NOMO-1 (cell line): ENCODE measurements around the gene RB1.
A peak's percentile ranks its signal among the peaks of the same experiment; 100 is the strongest.
"Not testable (repeated sequence)": the region's sequence is repeated elsewhere in the genome, so short reads cannot be mapped to it uniquely, and the experiment has no call there.

Source experiments
- DNase-seq, 2 experiments: peaks; one replicate each; lab custom pipeline; 2025; ENCODE audit not compliant: unreplicated experiment in 2 of 2; lab: John Stamatoyannopoulos, UW

The RB1 gene

DNA sequence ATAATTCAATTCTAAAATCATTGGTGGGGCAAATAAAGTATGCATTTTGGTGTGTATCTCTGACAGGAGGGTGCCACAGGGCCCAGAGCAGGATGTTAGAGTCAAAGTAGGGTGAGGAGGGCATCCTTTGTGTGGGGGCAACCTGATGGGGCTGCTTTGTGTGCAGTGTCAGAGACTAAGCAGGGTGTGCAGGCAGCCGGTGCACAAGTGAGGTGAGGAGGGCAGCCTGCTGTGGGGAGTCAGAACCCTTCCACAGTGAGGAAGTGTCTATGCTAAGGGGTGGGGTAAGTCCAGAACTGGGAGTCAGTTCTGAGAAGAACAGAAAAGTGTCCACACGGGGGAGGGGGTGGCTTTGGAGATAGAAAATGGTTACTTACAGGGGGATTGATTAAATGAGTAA is 40.7 kb downstream of the RB1 start:
- DNase-seq, result no peak

DNA sequence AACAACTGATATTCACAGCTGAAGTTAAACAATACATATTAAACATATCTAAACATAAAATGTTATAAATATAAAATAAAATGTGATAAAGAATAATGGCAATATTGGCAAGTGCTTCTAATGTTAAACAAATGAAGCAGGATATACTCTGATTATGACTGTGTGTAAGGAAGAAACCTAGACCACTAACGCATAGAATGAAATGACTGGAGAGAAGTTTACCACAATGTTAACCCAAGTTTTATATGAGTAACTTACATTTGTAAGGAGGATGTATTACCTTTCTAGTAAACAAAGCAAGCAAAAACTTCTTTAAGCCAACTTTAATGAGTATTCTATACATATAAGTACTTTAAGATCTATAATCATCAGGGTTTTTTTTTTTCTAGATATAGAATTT is 43.0 kb downstream of the RB1 start:
- no peak for DNase-seq

DNA sequence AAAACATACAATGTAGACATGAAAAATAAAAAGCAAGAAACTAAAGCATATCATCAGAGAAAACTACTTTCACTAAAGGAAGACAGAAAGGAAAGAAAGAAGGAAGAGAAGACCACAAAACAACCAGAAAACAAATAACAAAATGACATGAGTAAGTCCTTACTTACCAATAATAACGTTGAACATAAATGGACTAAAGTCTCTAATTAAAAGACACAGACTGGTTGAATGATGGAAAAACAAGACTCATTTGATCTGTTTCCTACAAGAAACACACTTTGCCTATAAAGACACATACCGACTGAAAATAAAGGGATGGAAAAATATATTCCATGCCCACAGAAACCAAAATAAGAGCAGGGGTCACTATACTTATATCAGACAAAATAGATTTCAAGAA is 46.0 kb downstream of the RB1 start:
- DNase-seq, result no peak

DNA sequence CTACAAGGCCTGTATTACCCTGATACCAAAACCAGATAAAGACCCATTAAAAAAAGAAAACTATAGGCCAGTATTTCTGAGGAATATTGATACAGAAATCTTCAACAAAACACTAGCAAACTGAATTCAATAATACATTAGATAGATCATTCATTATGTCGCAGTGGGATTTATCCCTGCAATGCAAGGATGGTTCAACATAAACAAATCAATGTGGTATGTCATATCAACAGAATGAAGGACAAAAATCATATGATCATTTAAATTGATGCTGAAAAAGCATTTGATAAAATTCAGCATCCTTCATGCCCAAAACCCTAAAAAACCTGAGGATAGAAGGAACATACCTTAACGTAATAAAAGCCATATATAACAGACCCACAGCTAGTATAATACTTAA is 50.0 kb downstream of the RB1 start:
- no peak for DNase-seq

DNA sequence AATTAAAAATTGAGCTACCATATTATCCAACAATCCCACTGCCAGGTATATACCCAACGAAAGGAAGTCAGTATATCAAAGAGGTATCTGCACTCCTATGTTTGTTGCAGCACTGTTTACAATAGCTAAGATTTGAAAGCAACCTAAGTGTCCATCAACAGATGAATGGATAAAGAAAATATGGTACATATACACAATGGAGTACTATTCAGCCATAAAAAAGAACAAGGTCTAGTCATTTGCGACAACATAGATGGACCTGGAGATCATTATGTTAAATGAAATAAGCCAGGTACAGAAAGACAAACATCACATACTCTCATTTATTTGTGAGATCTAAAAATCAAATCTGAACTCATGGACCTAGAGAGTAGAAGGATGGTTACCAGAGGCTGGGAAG is 52.0 kb downstream of the RB1 start:
- DNase-seq, result not testable (repeated sequence)

DNA sequence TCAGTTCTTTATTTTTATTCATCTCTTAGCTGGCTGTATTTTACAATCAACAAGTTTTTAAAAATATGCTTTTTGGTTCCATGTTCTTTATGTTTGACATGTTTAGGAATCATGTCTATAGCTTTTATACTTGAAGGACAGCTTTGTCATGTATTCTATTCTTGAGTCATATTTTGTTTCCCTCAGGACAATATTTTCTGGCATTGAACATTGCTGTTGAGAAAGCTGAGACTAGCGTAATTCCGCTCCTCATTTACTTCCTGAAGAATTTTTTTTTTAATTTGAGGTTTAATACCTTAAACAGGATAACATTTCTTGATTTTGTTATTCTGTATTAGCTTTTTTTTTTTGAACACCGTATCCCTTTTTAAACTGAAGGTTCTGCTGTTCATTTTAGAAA is 53.2 kb downstream of the RB1 start:
- no peak for DNase-seq

DNA sequence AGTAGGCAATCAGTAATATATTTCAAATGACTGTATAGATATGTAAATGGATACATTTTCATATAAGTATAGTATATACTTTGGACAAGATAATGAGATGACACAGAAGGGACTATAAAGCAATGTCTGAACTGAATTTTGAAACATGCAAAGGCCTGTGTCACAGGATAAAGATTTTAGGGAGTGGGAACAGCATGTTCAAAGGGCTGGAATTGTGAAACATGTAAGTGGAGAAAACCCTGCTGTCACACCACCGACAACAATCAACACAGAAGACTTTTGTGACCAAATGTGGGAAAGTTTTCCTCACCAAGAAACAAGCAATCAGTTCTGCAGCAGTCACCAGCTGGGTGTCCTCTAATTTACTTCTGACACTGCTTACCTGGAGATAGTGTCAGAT is 66.4 kb downstream of the RB1 start:
- DNase-seq, result no peak

DNA sequence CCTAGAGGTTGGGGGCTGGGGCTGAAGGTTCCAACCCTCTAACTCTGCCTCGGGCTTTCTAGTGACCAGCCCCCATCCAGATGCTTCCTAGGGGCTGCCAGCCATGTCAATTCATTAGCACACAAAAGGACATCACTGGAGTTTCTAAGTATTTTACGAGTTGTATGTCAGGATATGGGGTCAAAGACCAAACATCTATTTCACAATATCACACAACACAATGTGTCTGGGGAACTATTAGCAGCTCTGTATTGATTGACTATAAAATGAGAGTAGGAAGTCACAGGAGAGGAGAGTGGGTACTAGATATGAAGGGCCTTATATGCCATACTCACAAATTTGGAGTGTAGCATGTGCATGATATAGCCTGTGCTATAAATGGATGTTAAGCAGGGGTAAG is 67.3 kb downstream of the RB1 start:
- no peak for DNase-seq

DNA sequence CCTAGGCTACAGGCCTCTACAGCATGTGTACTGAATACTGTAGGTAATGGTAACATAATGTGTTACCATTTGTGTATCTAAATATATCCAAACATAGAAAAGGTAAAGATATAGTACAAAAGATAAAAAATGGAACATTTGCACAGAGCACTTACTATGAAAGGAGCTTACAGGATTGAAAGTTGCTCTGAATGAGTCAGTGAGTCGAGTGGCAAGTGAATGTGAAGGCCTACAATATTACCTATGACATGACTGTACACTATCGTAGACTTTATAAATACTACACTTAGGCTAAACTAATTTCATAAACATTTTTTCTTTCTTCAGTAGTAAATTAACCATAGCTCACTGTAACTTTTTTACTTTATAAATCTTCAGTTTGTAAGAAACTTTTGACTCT is 74.3 kb downstream of the RB1 start:
- no peak for DNase-seq

DNA sequence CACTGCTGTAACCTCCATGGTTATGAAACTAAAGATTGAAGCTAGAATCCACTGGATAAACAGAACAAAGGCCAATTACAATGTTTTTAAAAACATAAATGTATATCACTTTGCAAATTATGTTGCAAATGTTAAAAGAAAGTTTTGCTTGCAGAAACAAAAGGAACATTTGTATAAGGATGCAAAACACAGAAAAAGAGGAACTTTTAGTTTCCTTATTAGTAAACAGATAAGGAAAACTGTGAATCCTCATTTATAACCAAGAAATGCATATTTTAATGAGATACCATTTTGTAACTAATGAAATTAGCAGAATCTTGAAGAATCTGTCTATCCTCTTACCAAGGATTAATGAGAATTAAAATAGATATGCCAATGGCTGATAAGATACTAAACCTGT is 77.0 kb downstream of the RB1 start:
- peak in 1 of 2 experiments; percentile 9 for DNase-seq

DNA sequence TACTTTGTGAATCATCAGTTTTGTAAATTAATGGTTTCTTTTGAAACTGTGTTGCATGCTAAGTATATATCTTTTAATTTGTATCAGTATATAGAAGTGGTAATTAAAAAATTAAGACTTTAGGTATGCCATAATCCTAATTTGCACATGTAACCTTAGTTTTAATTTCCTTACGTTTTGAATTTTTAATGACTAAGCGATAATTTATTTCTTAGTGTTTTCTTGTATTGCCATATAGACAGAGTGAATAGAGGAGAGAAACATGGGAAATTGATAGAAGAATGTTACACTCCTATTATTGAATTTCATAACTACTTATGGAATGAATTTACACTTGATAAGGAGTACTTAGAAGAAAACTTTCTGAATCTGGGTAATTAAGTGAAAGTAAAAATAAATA is 79.8 kb downstream of the RB1 start:
- DNase-seq, result no peak

DNA sequence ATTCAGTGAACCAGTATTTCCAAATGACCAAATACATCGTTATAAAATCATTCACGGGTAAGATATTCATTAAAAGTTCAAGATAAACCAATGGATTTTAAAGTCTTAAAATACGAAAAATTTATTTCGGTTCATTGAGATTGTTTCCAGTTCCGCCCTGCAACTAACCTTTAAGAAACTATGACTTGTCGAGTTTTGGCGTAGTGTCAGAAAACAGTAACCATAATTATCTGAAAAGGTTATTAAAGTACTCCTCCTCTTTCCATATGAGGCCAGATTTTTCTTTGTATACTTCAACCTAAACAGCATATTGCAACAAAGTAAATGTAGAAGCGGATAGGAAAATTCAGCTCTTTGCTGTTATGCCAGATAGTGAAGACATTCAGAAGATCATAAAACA is 83.3 kb downstream of the RB1 start:
- DNase-seq, result no peak

DNA sequence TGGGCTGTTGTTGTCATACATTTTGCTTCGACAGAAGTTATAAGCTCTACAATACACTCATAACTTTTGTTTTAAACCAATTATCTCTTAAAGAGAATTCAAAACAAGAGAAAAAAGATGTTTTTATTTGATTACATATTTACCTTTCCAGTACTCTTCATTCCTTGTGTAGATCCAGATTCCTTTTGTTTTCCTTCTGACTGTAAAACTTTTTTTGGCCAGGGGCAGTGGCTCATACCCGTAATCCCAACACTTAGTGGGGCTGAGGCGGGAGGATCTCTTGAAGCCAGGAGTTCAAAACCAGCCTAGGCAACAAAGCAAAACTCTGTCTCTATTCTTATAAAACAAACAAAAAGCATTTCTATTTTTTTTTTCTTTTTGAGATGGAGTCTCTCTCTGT is 87.7 kb downstream of the RB1 start:
- no peak for DNase-seq

DNA sequence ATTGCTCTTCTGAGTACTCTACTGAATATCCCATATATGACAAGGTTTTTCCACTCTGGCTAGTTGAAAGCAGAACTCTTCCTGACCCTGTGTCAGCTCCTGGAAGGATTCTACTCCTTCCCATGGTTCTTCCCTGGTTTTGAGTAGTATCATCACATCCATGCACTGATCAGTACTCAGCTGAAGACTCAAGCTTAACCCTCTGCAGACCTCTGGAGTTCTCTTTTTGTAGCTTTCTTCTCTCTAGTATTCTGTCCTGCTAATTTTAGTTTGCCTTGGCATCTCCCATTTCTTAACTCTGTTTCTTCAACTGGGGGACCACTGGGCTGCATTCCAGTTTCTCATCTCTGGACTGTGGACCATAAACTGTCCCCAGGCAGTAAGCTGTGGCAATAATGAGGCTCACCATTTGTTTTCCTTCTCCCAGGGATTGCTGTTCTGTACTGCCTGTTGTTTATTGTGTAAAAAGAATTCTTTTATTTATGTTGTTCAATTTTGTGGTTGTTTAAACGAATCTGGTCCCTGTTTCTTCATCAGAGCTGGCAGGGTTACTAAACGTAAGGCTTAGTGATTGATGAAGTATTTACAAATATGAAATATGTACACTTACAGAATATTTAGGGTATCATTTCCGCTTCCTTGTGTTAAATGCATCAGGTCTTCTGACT is 89.6 kb downstream of the RB1 start:
- DNase-seq, result no peak

DNA sequence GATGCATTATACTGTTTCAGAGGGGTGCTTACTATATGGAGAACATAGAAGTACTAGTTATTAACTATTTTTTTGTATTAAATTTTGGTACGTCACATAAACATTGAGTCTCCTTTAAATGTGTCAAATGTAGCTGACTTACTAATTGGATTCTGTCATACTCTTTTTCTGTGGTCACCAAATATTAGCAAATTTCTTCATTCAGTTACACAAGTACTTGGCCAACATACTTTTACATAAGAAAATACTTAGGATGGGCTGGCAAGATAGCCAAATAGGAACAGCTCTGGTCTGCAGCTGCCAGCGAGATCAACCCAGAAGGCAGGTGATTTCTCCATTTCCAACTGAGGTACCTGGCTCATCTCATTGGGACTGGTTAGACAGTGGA is 90.1 kb downstream of the RB1 start:
- DNase-seq, result no peak

DNA sequence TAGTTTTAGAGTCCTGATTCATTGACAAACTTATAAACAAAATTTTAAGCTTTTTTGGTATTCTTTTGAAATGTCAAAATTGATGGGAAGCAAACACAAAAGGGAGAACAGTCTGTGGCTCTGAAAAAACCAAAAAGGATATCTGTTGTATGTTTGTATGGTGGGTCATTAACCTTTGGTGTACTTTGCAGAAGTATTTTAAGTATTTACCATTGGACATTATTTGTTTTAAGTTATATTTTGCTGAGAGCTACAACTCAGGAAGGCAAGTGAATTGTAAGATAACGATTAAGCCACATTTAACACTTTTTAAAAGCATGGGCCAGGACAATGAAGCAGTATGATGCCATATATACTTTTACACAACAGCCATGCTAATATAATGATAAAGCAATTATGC is 94.2 kb downstream of the RB1 start:
- DNase-seq, result no peak

DNA sequence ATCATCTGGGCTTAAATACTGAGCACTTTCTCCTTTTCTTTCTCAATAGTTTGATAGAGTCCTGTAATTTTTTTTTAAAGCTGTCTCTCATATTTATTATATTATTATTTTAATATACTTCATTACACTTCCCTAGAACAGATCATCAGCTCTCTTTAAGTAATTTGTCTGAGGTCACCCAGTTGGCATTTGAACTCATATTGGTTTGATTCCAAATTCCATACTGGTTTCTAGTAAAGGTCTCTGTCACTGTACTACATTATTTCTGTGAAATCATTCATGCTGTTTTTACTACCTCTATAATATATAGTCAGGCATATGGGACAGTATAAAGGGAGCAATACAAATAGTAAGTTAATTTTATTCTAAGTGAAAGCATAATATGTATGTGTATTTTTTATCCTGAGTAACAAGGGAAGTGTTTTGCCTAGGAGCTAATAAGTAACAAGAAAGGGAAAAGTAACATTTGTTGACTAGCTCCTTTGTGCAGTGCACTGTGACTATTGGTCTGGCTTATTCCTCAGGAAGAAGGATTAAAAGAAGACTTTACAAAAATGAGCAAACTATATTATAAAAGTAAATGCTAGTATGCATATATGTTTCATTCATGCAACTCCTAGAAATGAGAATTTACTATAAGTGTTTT is 95.0 kb downstream of the RB1 start:
- DNase-seq, result no peak

DNA sequence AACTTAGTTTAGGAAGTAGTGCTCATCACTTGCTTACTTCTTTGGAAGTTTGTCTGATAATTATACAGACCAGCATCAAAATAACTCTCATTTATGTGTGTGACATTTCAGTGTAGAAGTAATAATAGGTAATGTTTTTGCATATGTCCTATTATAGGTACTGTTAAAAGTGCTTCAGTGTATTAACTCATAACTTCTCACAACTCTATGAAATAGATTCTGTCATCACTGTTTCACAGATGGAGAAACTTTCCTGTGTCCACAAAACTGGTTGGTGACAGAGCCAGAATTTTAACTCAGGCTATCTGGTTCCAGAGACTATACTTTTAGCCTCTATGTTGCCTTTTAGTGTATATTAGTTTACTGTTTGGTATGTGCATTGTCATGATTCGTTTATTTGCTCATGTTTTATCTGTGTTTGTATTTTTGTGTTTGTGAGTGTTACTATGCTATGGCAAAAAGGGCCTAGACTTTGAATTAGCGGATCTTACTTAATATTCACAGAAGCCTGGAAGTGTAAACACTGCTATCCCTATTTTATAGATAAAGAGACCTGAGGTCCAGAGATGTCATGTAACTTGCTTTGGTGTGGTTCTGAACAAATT is 96.6 kb downstream of the RB1 start:
- no peak for DNase-seq

DNA sequence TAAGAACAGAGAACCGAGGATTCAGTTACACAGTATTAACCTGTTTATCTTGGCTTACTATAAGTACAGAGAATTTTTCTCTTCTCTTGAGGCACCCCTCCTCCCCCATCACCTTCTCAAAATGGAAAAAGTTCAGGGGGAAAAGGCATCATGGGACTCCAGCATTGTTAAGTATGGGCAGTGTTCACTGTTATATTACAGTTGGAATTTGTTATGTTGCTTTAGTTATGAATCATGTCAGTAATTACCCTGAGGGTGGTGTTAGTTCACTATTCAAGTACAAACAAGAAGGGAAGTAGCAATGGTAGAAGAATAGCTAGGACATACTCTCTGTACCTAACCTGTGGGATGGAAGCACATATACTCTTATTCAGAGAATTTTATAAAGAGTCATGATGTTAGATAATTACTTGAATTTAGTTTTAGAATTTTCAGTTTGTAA is 97.3 kb downstream of the RB1 start:
- DNase-seq, result peak; percentile 56 to 87

DNA sequence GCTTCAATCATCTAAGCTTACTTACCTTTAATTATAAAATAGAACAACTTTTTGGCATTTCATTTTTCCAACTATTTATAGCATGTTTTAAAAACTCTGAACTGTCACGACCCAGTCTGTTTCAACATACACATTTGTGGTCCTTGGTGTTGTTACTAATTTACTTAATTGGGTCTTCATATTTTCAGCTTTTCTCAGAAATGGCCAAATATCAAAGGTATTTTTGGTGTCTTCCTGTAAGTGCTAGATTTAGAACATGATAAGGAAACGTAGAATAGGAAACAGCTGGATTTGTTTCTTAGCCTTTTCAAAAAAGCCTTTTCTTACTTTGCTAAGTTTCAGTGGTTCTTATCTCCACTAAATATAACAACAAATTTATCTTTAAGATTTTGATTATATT is 97.9 kb downstream of the RB1 start:
- DNase-seq, result peak; percentile 48 to 66

DNA sequence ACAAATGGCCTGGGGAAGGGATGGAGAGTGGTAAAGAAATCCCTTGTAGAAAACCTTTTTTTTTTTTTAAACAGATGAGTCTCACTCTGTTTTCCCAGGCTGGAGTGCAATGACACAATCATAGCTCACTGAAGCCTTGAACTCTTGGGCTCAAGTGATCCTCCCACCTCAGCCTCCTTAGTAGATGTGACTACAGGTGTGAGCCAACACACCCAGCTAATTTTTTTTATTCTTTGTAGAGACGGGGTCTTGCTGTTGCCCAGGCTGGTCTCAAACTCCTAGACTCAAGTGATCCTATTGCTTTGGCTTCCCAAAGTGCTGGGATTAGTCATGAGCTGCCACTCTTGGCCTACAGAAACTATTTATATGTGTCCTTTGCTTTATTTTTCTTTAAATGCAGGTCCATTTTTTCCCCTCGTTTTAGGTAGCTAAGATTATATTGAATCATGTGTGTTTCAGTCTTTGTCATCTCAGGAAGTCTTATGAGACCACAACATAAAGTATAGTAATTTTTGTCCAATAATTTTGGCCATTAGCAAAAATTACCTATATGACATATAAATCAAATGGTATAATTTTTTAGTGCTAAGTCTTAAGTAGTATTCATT is 98.9 kb downstream of the RB1 start:
- DNase-seq, result no peak

DNA sequence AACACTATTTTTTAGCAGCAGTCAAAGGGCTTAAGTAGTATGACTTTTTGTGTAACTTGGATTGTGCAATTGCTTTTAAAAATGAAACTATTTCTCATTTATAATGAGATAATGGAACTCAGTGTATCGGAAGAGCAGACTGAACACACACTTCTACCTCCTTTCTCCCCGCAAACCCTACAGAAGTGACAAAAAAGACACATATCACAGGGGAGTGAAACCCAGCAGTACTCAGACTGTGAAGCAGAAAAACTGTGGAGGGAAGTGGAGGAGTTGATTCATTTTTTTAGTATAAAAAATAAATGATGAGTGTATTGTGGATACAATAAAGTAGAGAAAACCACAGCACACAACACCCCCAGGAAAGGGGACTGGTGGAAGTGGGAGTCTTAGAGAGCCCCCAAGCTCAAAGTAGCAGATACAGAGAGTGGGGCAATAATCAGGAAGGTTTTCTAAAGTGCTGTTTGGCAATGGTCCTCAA is 99.6 kb downstream of the RB1 start:
- DNase-seq, result peak in 1 of 2 experiments; percentile 69
